Measurements from ENCODE around the gene UBE4B.

DNA sequence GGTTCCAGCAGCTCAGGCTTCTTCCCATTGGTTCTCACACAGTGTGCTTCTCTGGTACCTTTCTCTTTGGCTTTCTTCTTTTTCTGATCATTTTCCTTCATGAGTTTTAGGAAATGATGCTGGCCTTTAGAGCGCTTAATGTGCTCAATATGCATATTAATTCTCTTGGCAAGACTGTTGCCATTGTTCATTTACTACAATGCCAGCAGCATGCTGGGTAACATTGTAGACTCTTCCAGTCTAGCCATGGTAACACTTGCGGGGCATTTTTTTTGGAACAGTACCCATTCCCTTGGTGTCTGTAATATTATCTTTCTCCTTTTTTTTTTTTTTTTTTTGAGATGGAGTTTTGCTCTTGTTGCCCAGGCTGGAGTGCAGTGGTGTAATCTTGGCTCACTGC is 21.7 kb downstream of the UBE4B start:
- TF ChIP-seq, protein P1, sequence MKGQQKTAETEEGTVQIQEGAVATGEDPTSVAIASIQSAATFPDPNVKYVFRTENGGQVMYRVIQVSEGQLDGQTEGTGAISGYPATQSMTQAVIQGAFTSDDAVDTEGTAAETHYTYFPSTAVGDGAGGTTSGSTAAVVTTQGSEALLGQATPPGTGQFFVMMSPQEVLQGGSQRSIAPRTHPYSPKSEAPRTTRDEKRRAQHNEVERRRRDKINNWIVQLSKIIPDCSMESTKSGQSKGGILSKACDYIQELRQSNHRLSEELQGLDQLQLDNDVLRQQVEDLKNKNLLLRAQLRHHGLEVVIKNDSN (CRISPR knock-in tag; IDR thresholded peaks at IDR 0.05): no peak
- TF ChIP-seq AFF4 (CRISPR knock-in tag; IDR thresholded peaks at IDR 0.05; ENCODE audit: borderline replicate concordance): no peak
- TF ChIP-seq CTCF (IDR thresholded peaks at IDR 0.05): no peak
- no peak for TF ChIP-seq ATF2 (CRISPR knock-in tag; IDR thresholded peaks at IDR 0.05; ENCODE audit: borderline replicate concordance, low read depth)
- no peak for TF ChIP-seq ZNF317 (CRISPR knock-in tag; IDR thresholded peaks at IDR 0.05; ENCODE audit: borderline replicate concordance, low read depth)
- no peak for TF ChIP-seq ZNF121 (CRISPR knock-in tag; IDR thresholded peaks at IDR 0.05)
- TF ChIP-seq HMGA2 (CRISPR knock-in tag; IDR thresholded peaks at IDR 0.05): no peak
- no peak for TF ChIP-seq ATF3 (CRISPR knock-in tag; conservative IDR thresholded peaks at IDR 0.05)
- no peak for TF ChIP-seq E2F1 (CRISPR knock-in tag; IDR thresholded peaks at IDR 0.05)
- no peak for TF ChIP-seq MXD4 (CRISPR knock-in tag; IDR thresholded peaks at IDR 0.05; ENCODE audit: borderline replicate concordance)
- TF ChIP-seq PRDM15 (CRISPR knock-in tag; IDR thresholded peaks at IDR 0.05): no peak
- no peak for TF ChIP-seq PREB (CRISPR knock-in tag; IDR thresholded peaks at IDR 0.05; ENCODE audit: borderline replicate concordance)
- no peak for TF ChIP-seq ARID4B (CRISPR knock-in tag; IDR thresholded peaks at IDR 0.05; ENCODE audit: borderline replicate concordance)

Measured in WTC11 (cell line).